ENCODE measurements around the gene EDEM3. TPM values are rescaled to one million over a fixed set of nuclear protein-coding genes. Genes with fewer than 3 reads are reported as not detected.
"Not testable (repeated sequence)": the region's sequence is repeated elsewhere in the genome, so short reads cannot be mapped to it uniquely, and the experiment has no call there.

Gene EDEM3
- total and polyA plus RNA-seq, 4 donors, result 30.8 to 64.9 (median 40.5) TPM

GRCh38 chr1:184771190-184771691 is 16.6 kb upstream of the EDEM3 start:
- Histone ChIP-seq H3K27me3 (ENCODE audit: control insufficient read depth, insufficient read depth, low read length) (no peaks in the 10 kb centered on the region), H3K9me3 (ENCODE audit: control insufficient read depth, insufficient read depth, low read length) (no peaks in the 10 kb centered on the region), H3K4me3 (ENCODE audit: low read depth, low read length) (no peak overlapping the region), H3K27ac (ENCODE audit: low read depth, low read length) (no peak overlapping the region), H3K36me3 (ENCODE audit: control insufficient read depth, insufficient read depth, low read length) (no peaks in the 10 kb centered on the region), H3K4me1 (ENCODE audit: control insufficient read depth, insufficient read depth, low read length) (no peaks in the 10 kb centered on the region)
- 43% methylated on average over 5 of the region's 7 CpGs for WGBS (ENCODE audit: insufficient coverage)
- DNase-seq (ENCODE audit: low read depth in 4 of 6, low spot score in 6 of 6), result peak in 1 of 6 donors; percentile 10

GRCh38 chr1:184770181-184770979 is 15.7 kb upstream of the EDEM3 start:
- H3K27me3 ChIP-seq (ENCODE audit: control insufficient read depth, insufficient read depth, low read length), result no peaks in the 10 kb centered on the region
- H3K36me3 ChIP-seq (ENCODE audit: control insufficient read depth, insufficient read depth, low read length), result no peaks in the 10 kb centered on the region
- H3K4me3 ChIP-seq (ENCODE audit: low read depth, low read length), result no peak overlapping the region
- 100% methylated on average over 2 of the region's 4 CpGs for WGBS (ENCODE audit: insufficient coverage)
- no peak overlapping the region for H3K27ac ChIP-seq (ENCODE audit: low read depth, low read length)
- H3K4me1 ChIP-seq (ENCODE audit: control insufficient read depth, insufficient read depth, low read length), result no peaks in the 10 kb centered on the region
- peak in 2 of 6 donors; percentile 29 to 94 for DNase-seq (ENCODE audit: low read depth in 4 of 6, low spot score in 6 of 6)
- no peaks in the 10 kb centered on the region for H3K9me3 ChIP-seq (ENCODE audit: control insufficient read depth, insufficient read depth, low read length)

GRCh38 chr1:184769241-184769640 is 14.6 kb upstream of the EDEM3 start:
- WGBS (ENCODE audit: insufficient coverage), result 80% methylated on average over 1 of the region's 2 CpGs
- Histone ChIP-seq H3K27ac (ENCODE audit: low read depth, low read length) (no peak overlapping the region), H3K27me3 (ENCODE audit: control insufficient read depth, insufficient read depth, low read length) (no peaks in the 10 kb centered on the region), H3K9me3 (ENCODE audit: control insufficient read depth, insufficient read depth, low read length) (no peaks in the 10 kb centered on the region), H3K4me3 (ENCODE audit: low read depth, low read length) (no peak overlapping the region), H3K4me1 (ENCODE audit: control insufficient read depth, insufficient read depth, low read length) (no peaks in the 10 kb centered on the region), H3K36me3 (ENCODE audit: control insufficient read depth, insufficient read depth, low read length) (no peaks in the 10 kb centered on the region)
- no peak for DNase-seq (ENCODE audit: low read depth in 4 of 6, low spot score in 6 of 6)

GRCh38 chr1:184768467-184768866 is 13.8 kb upstream of the EDEM3 start:
- H3K36me3 ChIP-seq (ENCODE audit: control insufficient read depth, insufficient read depth, low read length), result no peaks in the 10 kb centered on the region
- no peaks in the 10 kb centered on the region for H3K4me1 ChIP-seq (ENCODE audit: control insufficient read depth, insufficient read depth, low read length)
- no peaks in the 10 kb centered on the region for H3K27me3 ChIP-seq (ENCODE audit: control insufficient read depth, insufficient read depth, low read length)
- no peak overlapping the region for H3K27ac ChIP-seq (ENCODE audit: low read depth, low read length)
- H3K9me3 ChIP-seq (ENCODE audit: control insufficient read depth, insufficient read depth, low read length), result no peaks in the 10 kb centered on the region
- no peak for DNase-seq (ENCODE audit: low read depth in 4 of 6, low spot score in 6 of 6)
- WGBS (ENCODE audit: insufficient coverage), result 67% methylated on average over 1 of the region's 2 CpGs
- H3K4me3 ChIP-seq (ENCODE audit: low read depth, low read length), result no peak overlapping the region

- Histone ChIP-seq H3K27ac (ENCODE audit: low read depth, low read length) (no peak overlapping the region), H3K4me1 (ENCODE audit: control insufficient read depth, insufficient read depth, low read length) (no peaks in the 10 kb centered on the region), H3K27me3 (ENCODE audit: control insufficient read depth, insufficient read depth, low read length) (no peaks in the 10 kb centered on the region), H3K9me3 (ENCODE audit: control insufficient read depth, insufficient read depth, low read length) (no peaks in the 10 kb centered on the region), H3K36me3 (ENCODE audit: control insufficient read depth, insufficient read depth, low read length) (no peaks in the 10 kb centered on the region), H3K4me3 (ENCODE audit: low read depth, low read length) (no peak overlapping the region)
- DNase-seq (ENCODE audit: low read depth in 4 of 6, low spot score in 6 of 6), result no peak
- 78% methylated on average over 4 of the region's 5 CpGs for WGBS (ENCODE audit: insufficient coverage)
These were observed 12.9 kb upstream of the EDEM3 start for GRCh38 chr1:184767591-184767990.

GRCh38 chr1:184764483-184764882 is 9.8 kb upstream of the EDEM3 start:
- no peaks in the 10 kb centered on the region for H3K36me3 ChIP-seq (ENCODE audit: control insufficient read depth, insufficient read depth, low read length)
- H3K27ac ChIP-seq (ENCODE audit: low read depth, low read length), result no peak overlapping the region
- no peak overlapping the region for H3K4me3 ChIP-seq (ENCODE audit: low read depth, low read length)
- no peaks in the 10 kb centered on the region for H3K9me3 ChIP-seq (ENCODE audit: control insufficient read depth, insufficient read depth, low read length)
- DNase-seq (ENCODE audit: low read depth in 4 of 6, low spot score in 6 of 6), result no peak
- H3K27me3 ChIP-seq (ENCODE audit: control insufficient read depth, insufficient read depth, low read length), result no peaks in the 10 kb centered on the region
- WGBS (ENCODE audit: insufficient coverage), result no CpG with 5 or more reads among the region's 1 CpG
- H3K4me1 ChIP-seq (ENCODE audit: control insufficient read depth, insufficient read depth, low read length), result no peaks in the 10 kb centered on the region

- not testable (repeated sequence) for DNase-seq (ENCODE audit: low read depth in 4 of 6, low spot score in 6 of 6); H3K27me3 ChIP-seq (ENCODE audit: control insufficient read depth, insufficient read depth, low read length); H3K4me3 ChIP-seq (ENCODE audit: low read depth, low read length); H3K4me1 ChIP-seq (ENCODE audit: control insufficient read depth, insufficient read depth, low read length); H3K9me3 ChIP-seq (ENCODE audit: control insufficient read depth, insufficient read depth, low read length); H3K27ac ChIP-seq (ENCODE audit: low read depth, low read length); H3K36me3 ChIP-seq (ENCODE audit: control insufficient read depth, insufficient read depth, low read length)
- 100% methylated on average over 1 of the region's 3 CpGs for WGBS (ENCODE audit: insufficient coverage)
These were observed 8.9 kb upstream of the EDEM3 start for GRCh38 chr1:184763520-184763919.

GRCh38 chr1:184761969-184762485 is 7.4 kb upstream of the EDEM3 start:
- Histone ChIP-seq H3K36me3 (ENCODE audit: control insufficient read depth, insufficient read depth, low read length) (no peaks in the 10 kb centered on the region), H3K4me3 (ENCODE audit: low read depth, low read length) (no peak overlapping the region), H3K27me3 (ENCODE audit: control insufficient read depth, insufficient read depth, low read length) (no peaks in the 10 kb centered on the region), H3K9me3 (ENCODE audit: control insufficient read depth, insufficient read depth, low read length) (no peaks in the 10 kb centered on the region), H3K27ac (ENCODE audit: low read depth, low read length) (no peak overlapping the region), H3K4me1 (ENCODE audit: control insufficient read depth, insufficient read depth, low read length) (no peaks in the 10 kb centered on the region)
- 94% methylated on average over 3 of the region's 4 CpGs for WGBS (ENCODE audit: insufficient coverage)
- DNase-seq (ENCODE audit: low read depth in 4 of 6, low spot score in 6 of 6), result no peak

GRCh38 chr1:184759651-184760050 is 5.0 kb upstream of the EDEM3 start:
- Histone ChIP-seq H3K4me1 (ENCODE audit: control insufficient read depth, insufficient read depth, low read length) (no peaks in the 10 kb centered on the region), H3K9me3 (ENCODE audit: control insufficient read depth, insufficient read depth, low read length) (no peaks in the 10 kb centered on the region), H3K27ac (ENCODE audit: low read depth, low read length) (no peak overlapping the region), H3K36me3 (ENCODE audit: control insufficient read depth, insufficient read depth, low read length) (no peaks in the 10 kb centered on the region), H3K4me3 (ENCODE audit: low read depth, low read length) (no peak overlapping the region), H3K27me3 (ENCODE audit: control insufficient read depth, insufficient read depth, low read length) (no peaks in the 10 kb centered on the region)
- no CpG with 5 or more reads among the region's 4 CpGs for WGBS (ENCODE audit: insufficient coverage)
- DNase-seq (ENCODE audit: low read depth in 4 of 6, low spot score in 6 of 6), result no peak

GRCh38 chr1:184759112-184759511 is 4.5 kb upstream of the EDEM3 start:
- no peak overlapping the region for H3K4me3 ChIP-seq (ENCODE audit: low read depth, low read length)
- peak in 1 of 6 donors; percentile 50 for DNase-seq (ENCODE audit: low read depth in 4 of 6, low spot score in 6 of 6)
- no peaks in the 10 kb centered on the region for H3K27me3 ChIP-seq (ENCODE audit: control insufficient read depth, insufficient read depth, low read length)
- no peaks in the 10 kb centered on the region for H3K9me3 ChIP-seq (ENCODE audit: control insufficient read depth, insufficient read depth, low read length)
- H3K27ac ChIP-seq (ENCODE audit: low read depth, low read length), result no peak overlapping the region
- H3K4me1 ChIP-seq (ENCODE audit: control insufficient read depth, insufficient read depth, low read length), result no peaks in the 10 kb centered on the region
- no CpG with 5 or more reads among the region's 1 CpG for WGBS (ENCODE audit: insufficient coverage)
- no peaks in the 10 kb centered on the region for H3K36me3 ChIP-seq (ENCODE audit: control insufficient read depth, insufficient read depth, low read length)

Data from spinal cord (tissue), 10 donors.